ENCODE measurements around the gene NISCH.
A peak's percentile ranks its signal among the peaks of the same experiment; 100 is the strongest.

Gene NISCH

GRCh38 chr3:52472239-52473000 is 17.0 kb downstream of the NISCH start:
- Histone ChIP-seq H3K9me3 (ENCODE audit: severe bottlenecking) (no peaks in the 10 kb centered on the region), H3K36me3 (ENCODE audit: low read depth) (peaks cover 73% of the 10 kb centered on the region), H3K4me3 (ENCODE audit: severe bottlenecking) (no peak overlapping the region), H3K27ac (ENCODE audit: poor library complexity, severe bottlenecking) (no peak overlapping the region), H3K27me3 (ENCODE audit: insufficient read depth, poor library complexity, severe bottlenecking) (no peaks in the 10 kb centered on the region), H3K4me1 (ENCODE audit: insufficient read depth, poor library complexity, severe bottlenecking) (no peaks in the 10 kb centered on the region)
- DNase-seq (ENCODE audit: low spot score) (no peak), ATAC-seq (ENCODE audit: low read depth) (no peak)
- TF ChIP-seq CTCF (IDR thresholded peaks at IDR 0.05; ENCODE audit: poor library complexity, severe bottlenecking) = peak; percentile 47

- DNase-seq (ENCODE audit: low spot score) = no peak
- H3K4me1 ChIP-seq (ENCODE audit: insufficient read depth, poor library complexity, severe bottlenecking) = no peaks in the 10 kb centered on the region
- no peak for TF ChIP-seq CTCF (IDR thresholded peaks at IDR 0.05; ENCODE audit: poor library complexity, severe bottlenecking)
- no peak overlapping the region for H3K27ac ChIP-seq (ENCODE audit: poor library complexity, severe bottlenecking)
- ATAC-seq (ENCODE audit: low read depth) = no peak
- no peak overlapping the region for H3K4me3 ChIP-seq (ENCODE audit: severe bottlenecking)
- H3K36me3 ChIP-seq (ENCODE audit: low read depth) = peaks cover 72% of the 10 kb centered on the region
- no peaks in the 10 kb centered on the region for H3K27me3 ChIP-seq (ENCODE audit: insufficient read depth, poor library complexity, severe bottlenecking)
- no peaks in the 10 kb centered on the region for H3K9me3 ChIP-seq (ENCODE audit: severe bottlenecking)
These were observed 17.6 kb downstream of the NISCH start for GRCh38 chr3:52473026-52473425.

GRCh38 chr3:52477076-52477795 is 21.8 kb downstream of the NISCH start:
- H3K36me3 ChIP-seq (ENCODE audit: low read depth) = peaks cover 83% of the 10 kb centered on the region
- H3K4me1 ChIP-seq (ENCODE audit: insufficient read depth, poor library complexity, severe bottlenecking) = no peaks in the 10 kb centered on the region
- H3K9me3 ChIP-seq (ENCODE audit: severe bottlenecking) = no peaks in the 10 kb centered on the region
- no peaks in the 10 kb centered on the region for H3K27me3 ChIP-seq (ENCODE audit: insufficient read depth, poor library complexity, severe bottlenecking)
- no peak for TF ChIP-seq CTCF (IDR thresholded peaks at IDR 0.05; ENCODE audit: poor library complexity, severe bottlenecking)
- ATAC-seq (ENCODE audit: low read depth) (no peak), DNase-seq (ENCODE audit: low spot score) (no peak)
- no peak overlapping the region for H3K27ac ChIP-seq (ENCODE audit: poor library complexity, severe bottlenecking)
- no peak overlapping the region for H3K4me3 ChIP-seq (ENCODE audit: severe bottlenecking)

GRCh38 chr3:52477796-52478095 is 22.3 kb downstream of the NISCH start:
- ATAC-seq (ENCODE audit: low read depth) = no peak
- Histone ChIP-seq H3K36me3 (ENCODE audit: low read depth) (peaks cover 82% of the 10 kb centered on the region), H3K9me3 (ENCODE audit: severe bottlenecking) (no peaks in the 10 kb centered on the region), H3K27ac (ENCODE audit: poor library complexity, severe bottlenecking) (no peak overlapping the region), H3K4me3 (ENCODE audit: severe bottlenecking) (no peak overlapping the region), H3K27me3 (ENCODE audit: insufficient read depth, poor library complexity, severe bottlenecking) (no peaks in the 10 kb centered on the region), H3K4me1 (ENCODE audit: insufficient read depth, poor library complexity, severe bottlenecking) (no peaks in the 10 kb centered on the region)
- no peak for TF ChIP-seq CTCF (IDR thresholded peaks at IDR 0.05; ENCODE audit: poor library complexity, severe bottlenecking)
- no peak for DNase-seq (ENCODE audit: low spot score)

Measured in RWPE2 (cell line).